ENCODE results near the gene HDAC9.

DNA sequence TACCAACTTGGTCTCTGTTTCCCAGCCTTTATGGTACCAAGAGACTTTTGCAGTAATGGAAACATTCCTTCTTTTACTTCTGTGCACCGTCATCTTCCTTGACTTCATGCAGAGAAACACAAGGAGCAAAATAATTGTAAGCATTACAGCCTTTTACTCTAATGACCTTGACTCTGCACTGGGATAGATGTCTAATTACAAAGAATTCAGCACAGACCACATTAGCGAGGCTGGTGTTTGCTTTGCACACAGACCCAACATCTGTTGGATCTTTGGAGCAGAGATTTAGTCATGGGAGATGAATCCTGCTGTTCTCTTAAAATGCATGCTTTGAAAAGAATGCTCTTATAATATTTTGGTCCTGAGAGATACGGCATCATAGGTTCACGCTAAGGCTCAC lies 360.2 kb downstream of the HDAC9 start:
- TF ChIP-seq, protein P1, sequence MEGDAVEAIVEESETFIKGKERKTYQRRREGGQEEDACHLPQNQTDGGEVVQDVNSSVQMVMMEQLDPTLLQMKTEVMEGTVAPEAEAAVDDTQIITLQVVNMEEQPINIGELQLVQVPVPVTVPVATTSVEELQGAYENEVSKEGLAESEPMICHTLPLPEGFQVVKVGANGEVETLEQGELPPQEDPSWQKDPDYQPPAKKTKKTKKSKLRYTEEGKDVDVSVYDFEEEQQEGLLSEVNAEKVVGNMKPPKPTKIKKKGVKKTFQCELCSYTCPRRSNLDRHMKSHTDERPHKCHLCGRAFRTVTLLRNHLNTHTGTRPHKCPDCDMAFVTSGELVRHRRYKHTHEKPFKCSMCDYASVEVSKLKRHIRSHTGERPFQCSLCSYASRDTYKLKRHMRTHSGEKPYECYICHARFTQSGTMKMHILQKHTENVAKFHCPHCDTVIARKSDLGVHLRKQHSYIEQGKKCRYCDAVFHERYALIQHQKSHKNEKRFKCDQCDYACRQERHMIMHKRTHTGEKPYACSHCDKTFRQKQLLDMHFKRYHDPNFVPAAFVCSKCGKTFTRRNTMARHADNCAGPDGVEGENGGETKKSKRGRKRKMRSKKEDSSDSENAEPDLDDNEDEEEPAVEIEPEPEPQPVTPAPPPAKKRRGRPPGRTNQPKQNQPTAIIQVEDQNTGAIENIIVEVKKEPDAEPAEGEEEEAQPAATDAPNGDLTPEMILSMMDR (IDR thresholded peaks at IDR 0.05): no peak
- TF ChIP-seq POLR2A (IDR thresholded peaks at IDR 0.05): no peak

Measured in prostate gland (tissue), 2 donors.